HEK293 (cell line): ENCODE measurements around the gene SLC5A7.

ENCODE experiments used
- CTCF ChIA-PET: fragments of 350-600 bp; formaldehyde crosslinking; extraction: SDS; loops from one replicate; lab custom pipeline; 2021; ENCODE audit warnings: antibody characterized with exemption; lab: Yijun Ruan, JAX
- POLR2A ChIA-PET: fragments of 300-600 bp; formaldehyde crosslinking; extraction: SDS; loops from one replicate; lab custom pipeline; 2020; ENCODE audit warnings: antibody characterized with exemption, inconsistent platforms; lab: Yijun Ruan, JAX
- H3K27ac ChIP-seq: fragments of 200-500 bp; sonication (Bioruptor generic); 2 replicates; pipeline ENCODE4 v1.5.1; 2014; ENCODE audit warnings: low read depth, low read length, control low read depth, inconsistent platforms; ENCODE audit errors: extremely low read depth
- H3K36me3 ChIP-seq, 2 experiments: fragments of 200-500 bp in 1 of 2; sonication (Bioruptor generic) in 1 of 2; 1 replicate in 1 of 2; 2 replicates in 1 of 2; pipeline ENCODE4 v1.5.1; 2014 to 2017; ENCODE audit warnings: inconsistent platforms in 2 of 2, low read length in 2 of 2; ENCODE audit not compliant: control insufficient read depth in 2 of 2, insufficient read depth in 1 of 2
- H3K4me1 ChIP-seq: fragments of 200-500 bp; sonication (Bioruptor generic); 2 replicates; pipeline ENCODE4 v1.5.1; 2014; ENCODE audit warnings: mild to moderate bottlenecking, low read length, inconsistent platforms; ENCODE audit not compliant: control insufficient read depth, insufficient read depth
- H3K4me3 ChIP-seq: 2 replicates; pipeline ENCODE4 v1.5.1; 2011; ENCODE audit warnings: low read depth, mild to moderate bottlenecking, control low read depth, low read length, moderate library complexity
- H3K9me3 ChIP-seq: fragments of 200-500 bp; sonication (Bioruptor generic); 2 replicates; pipeline ENCODE4 v1.5.1; 2014; ENCODE audit warnings: low read depth, low read length, inconsistent platforms; ENCODE audit not compliant: control insufficient read depth, insufficient read depth
- ELK4 ChIP-seq: IDR thresholded peaks from 2 replicates; pipeline ENCODE4 v1.6.1; 2011; ENCODE audit warnings: mild to moderate bottlenecking, low read depth, low read length, borderline replicate concordance
- INSM2 ChIP-seq: fragments of 450-650 bp; formaldehyde crosslinking; IDR thresholded peaks from 2 replicates; pipeline ENCODE4 v1.5.1; 2016; ENCODE audit warnings: missing biosample characterization, missing genetic modification characterization
- KLF16 ChIP-seq: fragments of 450-650 bp; formaldehyde crosslinking; IDR thresholded peaks from 2 replicates; pipeline ENCODE4 v1.5.1; 2017; ENCODE audit warnings: missing biosample characterization, missing genetic modification characterization
- RBAK ChIP-seq: fragments of 450-650 bp; formaldehyde crosslinking; IDR thresholded peaks from 2 replicates; pipeline ENCODE4 v1.5.1; 2016; ENCODE audit warnings: missing biosample characterization, missing genetic modification characterization
- SCRT2 ChIP-seq: fragments of 450-650 bp; formaldehyde crosslinking; IDR thresholded peaks from 2 replicates; pipeline ENCODE4 v1.5.1; 2016; ENCODE audit warnings: missing biosample characterization, missing genetic modification characterization
- SP2 ChIP-seq: fragments of 450-650 bp; formaldehyde crosslinking; IDR thresholded peaks from 2 replicates; pipeline ENCODE4 v1.5.1; 2016; ENCODE audit warnings: missing biosample characterization, missing genetic modification characterization
- WT1 ChIP-seq: fragments of 450-650 bp; formaldehyde crosslinking; IDR thresholded peaks from 2 replicates; pipeline ENCODE4 v1.5.1; 2016; ENCODE audit warnings: missing biosample characterization, missing genetic modification characterization
- ZBTB20 ChIP-seq: fragments of 450-650 bp; formaldehyde crosslinking; IDR thresholded peaks from 2 replicates; pipeline ENCODE4 v1.5.1; 2016; ENCODE audit warnings: missing biosample characterization, missing genetic modification characterization
- ZEB2 ChIP-seq: fragments of 450-650 bp; formaldehyde crosslinking; IDR thresholded peaks from 2 replicates; pipeline ENCODE4 v1.5.1; 2016; ENCODE audit warnings: missing biosample characterization, missing genetic modification characterization
- ZNF132 ChIP-seq: fragments of 450-650 bp; formaldehyde crosslinking; IDR thresholded peaks from 2 replicates; pipeline ENCODE4 v1.5.1; 2017; ENCODE audit warnings: missing biosample characterization, missing genetic modification characterization, borderline replicate concordance
- ZNF140 ChIP-seq: fragments of 450-650 bp; formaldehyde crosslinking; IDR thresholded peaks from 2 replicates; pipeline ENCODE4 v1.5.1; 2016; ENCODE audit warnings: missing biosample characterization, missing genetic modification characterization
- ZNF157 ChIP-seq: fragments of 450-650 bp; formaldehyde crosslinking; IDR thresholded peaks from 2 replicates; pipeline ENCODE4 v1.5.1; 2016; ENCODE audit warnings: missing biosample characterization, missing genetic modification characterization
- ZNF174 ChIP-seq: fragments of 450-650 bp; formaldehyde crosslinking; IDR thresholded peaks from 2 replicates; pipeline ENCODE4 v1.5.0; 2017; ENCODE audit warnings: missing biosample characterization, mild to moderate bottlenecking, missing genetic modification characterization
- ZNF202 ChIP-seq: fragments of 450-650 bp; formaldehyde crosslinking; IDR thresholded peaks from 2 replicates; pipeline ENCODE4 v1.5.1; 2016; ENCODE audit warnings: missing biosample characterization, missing genetic modification characterization, borderline replicate concordance
- ZNF266 ChIP-seq: fragments of 450-650 bp; formaldehyde crosslinking; IDR thresholded peaks from 2 replicates; pipeline ENCODE4 v1.5.1; 2016; ENCODE audit warnings: missing biosample characterization, missing genetic modification characterization, low read depth
- ZNF280C ChIP-seq: fragments of 450-650 bp; formaldehyde crosslinking; IDR thresholded peaks from 2 replicates; pipeline ENCODE4 v1.5.1; 2016; ENCODE audit warnings: missing biosample characterization, missing genetic modification characterization
- ZNF335 ChIP-seq: fragments of 450-650 bp; formaldehyde crosslinking; conservative IDR thresholded peaks from 2 replicates; pipeline ENCODE4 v1.5.1; 2016; ENCODE audit warnings: missing biosample characterization, missing genetic modification characterization
- ZNF48 ChIP-seq: fragments of 450-650 bp; formaldehyde crosslinking; IDR thresholded peaks from 2 replicates; pipeline ENCODE4 v1.5.1; 2016; ENCODE audit warnings: missing biosample characterization, missing genetic modification characterization
- ZNF510 ChIP-seq: fragments of 450-650 bp; formaldehyde crosslinking; IDR thresholded peaks from 2 replicates; pipeline ENCODE4 v1.5.1; 2018; ENCODE audit warnings: mild to moderate bottlenecking, missing genetic modification characterization, missing biosample characterization; ENCODE audit not compliant: insufficient replicate concordance
- ZNF513 ChIP-seq: fragments of 450-650 bp; IDR thresholded peaks from 2 replicates; pipeline ENCODE4 v1.5.1; 2018; ENCODE audit warnings: missing biosample characterization, missing genetic modification characterization
- ZNF514 ChIP-seq: fragments of 450-650 bp; formaldehyde crosslinking; IDR thresholded peaks from 2 replicates; pipeline ENCODE4 v1.5.1; 2016; ENCODE audit warnings: missing biosample characterization, missing genetic modification characterization
- ZNF610 ChIP-seq: fragments of 450-650 bp; formaldehyde crosslinking; IDR thresholded peaks from 2 replicates; pipeline ENCODE4 v1.5.1; 2016; ENCODE audit warnings: missing biosample characterization, missing genetic modification characterization, borderline replicate concordance
- ZNF639 ChIP-seq: fragments of 450-650 bp; formaldehyde crosslinking; IDR thresholded peaks from 2 replicates; pipeline ENCODE4 v1.5.1; 2016; ENCODE audit warnings: missing biosample characterization, missing genetic modification characterization
- ZNF670 ChIP-seq: fragments of 450-650 bp; formaldehyde crosslinking; IDR thresholded peaks from 2 replicates; pipeline ENCODE4 v1.5.1; 2016; ENCODE audit warnings: missing biosample characterization, missing genetic modification characterization, low read depth
- ZNF677 ChIP-seq: fragments of 450-650 bp; IDR thresholded peaks from 2 replicates; pipeline ENCODE4 v1.5.0; 2018; ENCODE audit warnings: missing biosample characterization, mild to moderate bottlenecking, missing genetic modification characterization, moderate library complexity
- ZNF776 ChIP-seq: fragments of 450-650 bp; formaldehyde crosslinking; IDR thresholded peaks from 2 replicates; pipeline ENCODE4 v1.5.0; 2017; ENCODE audit warnings: missing biosample characterization, missing genetic modification characterization, borderline replicate concordance
- ZSCAN4 ChIP-seq: fragments of 450-650 bp; formaldehyde crosslinking; IDR thresholded peaks from 2 replicates; pipeline ENCODE4 v1.5.1; 2017; ENCODE audit warnings: missing biosample characterization, missing genetic modification characterization
- ZXDB ChIP-seq: fragments of 450-650 bp; formaldehyde crosslinking; IDR thresholded peaks from 2 replicates; pipeline ENCODE4 v1.5.1; 2016; ENCODE audit warnings: missing biosample characterization, missing genetic modification characterization

Gene SLC5A7

GRCh38 chr2:108023776-108024175 is 37.5 kb downstream of the SLC5A7 start:
- ChIA-PET POLR2A (no interaction called here), CTCF (interaction anchor here (0.6 to 0.7 kb wide), 3 partner anchors 88 to 865 kb away, joined by 3 read pairs; no protein-coding TSS in a partner anchor)
- Histone ChIP-seq H3K9me3 (no peaks in the 10 kb centered on the region; the same call in 1 of the 2 replicates), H3K4me1 (no peaks in the 10 kb centered on the region), H3K4me3 (no peak overlapping the region), H3K36me3 (no peaks in the 10 kb centered on the region), H3K27ac (no peak overlapping the region)
- no peak for TF ChIP-seq ZNF514 (tag by site-specific recombination)
- TF ChIP-seq WT1 (tag by site-specific recombination): no peak
- TF ChIP-seq ZNF610: no peak
- TF ChIP-seq ZNF639 (tag by site-specific recombination): no peak
- no peak for TF ChIP-seq KLF16 (tag by site-specific recombination)
- no peak for TF ChIP-seq ZNF266
- TF ChIP-seq ZNF202: no peak
- TF ChIP-seq ZNF140 (tag by site-specific recombination): no peak
- TF ChIP-seq ZNF776 (tag by site-specific recombination): no peak
- TF ChIP-seq ZSCAN4: no peak
- no peak for TF ChIP-seq ZNF174 (tag by site-specific recombination)
- TF ChIP-seq ZNF48 (tag by site-specific recombination): no peak
- no peak for TF ChIP-seq ZNF670 (tag by site-specific recombination)
- no peak for TF ChIP-seq ZNF132 (tag by site-specific recombination)
- TF ChIP-seq SP2: no peak
- no peak for TF ChIP-seq ZNF157 (tag by site-specific recombination)

GRCh38 chr2:108026092-108026794 is 39.9 kb downstream of the SLC5A7 start:
- Histone ChIP-seq H3K27ac (no peak overlapping the region), H3K4me1 (no peaks in the 10 kb centered on the region), H3K36me3 (no peaks in the 10 kb centered on the region), H3K9me3 (no peaks in the 10 kb centered on the region; the same call in 1 of the 2 replicates), H3K4me3 (no peak overlapping the region)
- ChIA-PET CTCF (no interaction called here), POLR2A (no interaction called here)
- TF ChIP-seq ZBTB20 (tag by site-specific recombination) (no peak), ZXDB (no peak), ZNF510 (tag by site-specific recombination) (no peak), RBAK (tag by site-specific recombination) (no peak), ELK4 (no peak), ZNF513 (no peak), ZNF174 (tag by site-specific recombination) (no peak), ZNF335 (no peak), SCRT2 (tag by site-specific recombination) (no peak), ZEB2 (no peak), ZNF280C (no peak), INSM2 (tag by site-specific recombination) (no peak), ZNF677 (tag by site-specific recombination) (no peak)
